HCT116 (cell line): ENCODE measurements around the gene SLC6A17.

Experiments
- CEBPB ChIP-seq: IDR thresholded peaks from 2 replicates; pipeline ENCODE4 v1.6.1; 2012; ENCODE audit warnings: low read depth
- ELF1 ChIP-seq: IDR thresholded peaks from 2 replicates; pipeline ENCODE4 v1.6.1; 2012; ENCODE audit warnings: low read depth, borderline replicate concordance
- EZH2 ChIP-seq: fragments of 200-600 bp; sonication (generic); IDR thresholded peaks from 2 replicates; pipeline ENCODE4 v1.6.1; 2017; ENCODE audit warnings: antibody characterized with exemption, mixed run types
- EZH2phosphoT487 ChIP-seq: fragments of 200-600 bp; IDR thresholded peaks from 2 replicates; pipeline ENCODE4 v1.6.1; 2018; ENCODE audit warnings: antibody characterized with exemption, borderline replicate concordance
- POLR2A ChIP-seq: IDR thresholded peaks from 2 replicates; pipeline ENCODE4 v1.7.0; 2011; ENCODE audit warnings: borderline replicate concordance; ENCODE audit not compliant: insufficient read depth, insufficient read length; ENCODE audit errors: extremely low read depth
- POLR2AphosphoS5 ChIP-seq: IDR thresholded peaks from 2 replicates; pipeline ENCODE4 v1.6.1; 2011; ENCODE audit warnings: mild to moderate bottlenecking, low read depth, low read length, moderate library complexity
- RAD21 ChIP-seq: IDR thresholded peaks from 2 replicates; pipeline ENCODE4 v1.6.1; 2012; ENCODE audit warnings: low read depth, mild to moderate bottlenecking
- TCF7L2 ChIP-seq: IDR thresholded peaks from 2 replicates; pipeline ENCODE4 v1.7.0; 2011; ENCODE audit warnings: borderline replicate concordance, inconsistent platforms; ENCODE audit not compliant: insufficient read depth, insufficient read length; ENCODE audit errors: extremely low read depth
- YY1 ChIP-seq: IDR thresholded peaks from 2 replicates; pipeline ENCODE4 v1.6.1; 2011; ENCODE audit warnings: low read length, low read depth, moderate library complexity, mild to moderate bottlenecking; ENCODE audit not compliant: insufficient replicate concordance; ENCODE audit errors: extremely low read depth
- ZNF274 ChIP-seq: fragments of 200-500 bp; sonication (Bioruptor generic); IDR thresholded peaks from 2 replicates; pipeline ENCODE4 v1.6.1; 2014; ENCODE audit warnings: mild to moderate bottlenecking, low read depth, low read length, inconsistent platforms
- TF ChIP-seq, protein P1 (sequence below), 3 experiments: fragments of 200-600 bp in 1 of 3; sonication (generic) in 1 of 3; IDR thresholded peaks in 2 of 3; conservative IDR thresholded peaks in 1 of 3; 2 replicates each; pipeline ENCODE4 v1.5.1; 2012 to 2017; ENCODE audit warnings: low read depth in 2 of 3, low read length in 2 of 3, antibody characterized with exemption in 1 of 3, borderline replicate concordance in 1 of 3, control low read depth in 1 of 3, mild to moderate bottlenecking in 1 of 3, mixed read lengths in 1 of 3, mixed run types in 1 of 3, moderate library complexity in 1 of 3; ENCODE audit not compliant: insufficient read depth in 1 of 3
- TF ChIP-seq, protein P2 (sequence below): IDR thresholded peaks from 2 replicates; pipeline ENCODE4 v1.6.1; 2012
- TF ChIP-seq, protein P3 (sequence below): IDR thresholded peaks from 2 replicates; pipeline ENCODE4 v1.6.1; 2012; ENCODE audit warnings: low read depth
- TF ChIP-seq, protein P4 (sequence below): IDR thresholded peaks from 2 replicates; pipeline ENCODE4 v1.6.1; 2012

DNA sequence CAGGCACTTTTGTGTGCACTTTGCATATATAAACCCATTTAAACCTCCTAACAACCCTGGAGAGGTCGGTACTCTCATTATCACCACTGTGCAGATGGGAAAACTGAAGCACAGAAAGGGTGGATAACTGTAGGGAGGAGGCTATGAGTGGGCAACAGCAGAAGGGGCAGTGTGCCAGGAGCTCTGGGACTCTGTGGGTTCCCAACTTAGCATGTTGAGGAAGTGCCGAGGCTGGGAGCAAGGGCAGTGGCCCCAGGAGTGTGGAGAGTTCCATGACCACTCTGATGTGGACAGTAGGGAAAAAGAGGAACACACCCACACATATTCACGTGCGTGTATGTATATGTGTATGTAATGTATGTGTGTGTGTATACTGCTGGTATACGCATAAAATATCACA is 34.2 kb downstream of the SLC6A17 start:
- TF ChIP-seq, protein P1, sequence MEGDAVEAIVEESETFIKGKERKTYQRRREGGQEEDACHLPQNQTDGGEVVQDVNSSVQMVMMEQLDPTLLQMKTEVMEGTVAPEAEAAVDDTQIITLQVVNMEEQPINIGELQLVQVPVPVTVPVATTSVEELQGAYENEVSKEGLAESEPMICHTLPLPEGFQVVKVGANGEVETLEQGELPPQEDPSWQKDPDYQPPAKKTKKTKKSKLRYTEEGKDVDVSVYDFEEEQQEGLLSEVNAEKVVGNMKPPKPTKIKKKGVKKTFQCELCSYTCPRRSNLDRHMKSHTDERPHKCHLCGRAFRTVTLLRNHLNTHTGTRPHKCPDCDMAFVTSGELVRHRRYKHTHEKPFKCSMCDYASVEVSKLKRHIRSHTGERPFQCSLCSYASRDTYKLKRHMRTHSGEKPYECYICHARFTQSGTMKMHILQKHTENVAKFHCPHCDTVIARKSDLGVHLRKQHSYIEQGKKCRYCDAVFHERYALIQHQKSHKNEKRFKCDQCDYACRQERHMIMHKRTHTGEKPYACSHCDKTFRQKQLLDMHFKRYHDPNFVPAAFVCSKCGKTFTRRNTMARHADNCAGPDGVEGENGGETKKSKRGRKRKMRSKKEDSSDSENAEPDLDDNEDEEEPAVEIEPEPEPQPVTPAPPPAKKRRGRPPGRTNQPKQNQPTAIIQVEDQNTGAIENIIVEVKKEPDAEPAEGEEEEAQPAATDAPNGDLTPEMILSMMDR (IDR thresholded peaks at IDR 0.05 in 2 of 3, conservative IDR thresholded peaks at IDR 0.05 in 1 of 3; ENCODE audit: borderline replicate concordance in 1 of 3, insufficient read depth in 1 of 3, low read depth in 2 of 3, low read length in 2 of 3): no peak
- no peak for TF ChIP-seq EZH2
- TF ChIP-seq, protein P2, sequence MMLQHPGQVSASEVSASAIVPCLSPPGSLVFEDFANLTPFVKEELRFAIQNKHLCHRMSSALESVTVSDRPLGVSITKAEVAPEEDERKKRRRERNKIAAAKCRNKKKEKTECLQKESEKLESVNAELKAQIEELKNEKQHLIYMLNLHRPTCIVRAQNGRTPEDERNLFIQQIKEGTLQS: no peak
- TF ChIP-seq YY1: no peak
- no peak for TF ChIP-seq TCF7L2
- no peak for TF ChIP-seq POLR2AphosphoS5
- no peak for TF ChIP-seq ELF1
- TF ChIP-seq ZNF274: no peak
- TF ChIP-seq, protein P3, sequence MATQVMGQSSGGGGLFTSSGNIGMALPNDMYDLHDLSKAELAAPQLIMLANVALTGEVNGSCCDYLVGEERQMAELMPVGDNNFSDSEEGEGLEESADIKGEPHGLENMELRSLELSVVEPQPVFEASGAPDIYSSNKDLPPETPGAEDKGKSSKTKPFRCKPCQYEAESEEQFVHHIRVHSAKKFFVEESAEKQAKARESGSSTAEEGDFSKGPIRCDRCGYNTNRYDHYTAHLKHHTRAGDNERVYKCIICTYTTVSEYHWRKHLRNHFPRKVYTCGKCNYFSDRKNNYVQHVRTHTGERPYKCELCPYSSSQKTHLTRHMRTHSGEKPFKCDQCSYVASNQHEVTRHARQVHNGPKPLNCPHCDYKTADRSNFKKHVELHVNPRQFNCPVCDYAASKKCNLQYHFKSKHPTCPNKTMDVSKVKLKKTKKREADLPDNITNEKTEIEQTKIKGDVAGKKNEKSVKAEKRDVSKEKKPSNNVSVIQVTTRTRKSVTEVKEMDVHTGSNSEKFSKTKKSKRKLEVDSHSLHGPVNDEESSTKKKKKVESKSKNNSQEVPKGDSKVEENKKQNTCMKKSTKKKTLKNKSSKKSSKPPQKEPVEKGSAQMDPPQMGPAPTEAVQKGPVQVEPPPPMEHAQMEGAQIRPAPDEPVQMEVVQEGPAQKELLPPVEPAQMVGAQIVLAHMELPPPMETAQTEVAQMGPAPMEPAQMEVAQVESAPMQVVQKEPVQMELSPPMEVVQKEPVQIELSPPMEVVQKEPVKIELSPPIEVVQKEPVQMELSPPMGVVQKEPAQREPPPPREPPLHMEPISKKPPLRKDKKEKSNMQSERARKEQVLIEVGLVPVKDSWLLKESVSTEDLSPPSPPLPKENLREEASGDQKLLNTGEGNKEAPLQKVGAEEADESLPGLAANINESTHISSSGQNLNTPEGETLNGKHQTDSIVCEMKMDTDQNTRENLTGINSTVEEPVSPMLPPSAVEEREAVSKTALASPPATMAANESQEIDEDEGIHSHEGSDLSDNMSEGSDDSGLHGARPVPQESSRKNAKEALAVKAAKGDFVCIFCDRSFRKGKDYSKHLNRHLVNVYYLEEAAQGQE: no peak
- TF ChIP-seq, protein P4, sequence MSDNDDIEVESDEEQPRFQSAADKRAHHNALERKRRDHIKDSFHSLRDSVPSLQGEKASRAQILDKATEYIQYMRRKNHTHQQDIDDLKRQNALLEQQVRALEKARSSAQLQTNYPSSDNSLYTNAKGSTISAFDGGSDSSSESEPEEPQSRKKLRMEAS: no peak
- TF ChIP-seq POLR2A: no peak
- no peak for TF ChIP-seq CEBPB
- no peak for TF ChIP-seq EZH2phosphoT487
- TF ChIP-seq RAD21: no peak
